SH-SY5Y (cell line): ENCODE results near the gene DHCR7.

Experiments used
- GATA2 ChIP-seq: IDR thresholded peaks from 2 replicates; pipeline ENCODE4 v1.6.1; 2011; ENCODE audit warnings: mild to moderate bottlenecking, low read depth, low read length
- GATA3 ChIP-seq: IDR thresholded peaks from 2 replicates; pipeline ENCODE4 v1.6.1; 2011; ENCODE audit warnings: low read depth, mild to moderate bottlenecking, low read length, moderate library complexity

The DHCR7 gene

GRCh38 chr11:71448257-71449171 lies at the start of gene DHCR7:
Gene DHCR7 (minus strand): TSS chr11:71448393. CDS start chr11:71444952, 3,441 bp downstream.
- TF ChIP-seq GATA2 (no peak), GATA3 (no peak)

GRCh38 chr11:71496421-71496820 lies 48.2 kb upstream of the DHCR7 start:
- TF ChIP-seq GATA2 (no peak), GATA3 (no peak)

- TF ChIP-seq GATA2 = no peak
- no peak for TF ChIP-seq GATA3
These were observed 47.4 kb upstream of the DHCR7 start for GRCh38 chr11:71495286-71496230.

- no peak for TF ChIP-seq GATA2
- no peak for TF ChIP-seq GATA3
These were observed 43.7 kb upstream of the DHCR7 start for GRCh38 chr11:71491940-71492339.

GRCh38 chr11:71491531-71491930 lies 43.3 kb upstream of the DHCR7 start:
- TF ChIP-seq GATA2 (no peak), GATA3 (no peak)

- TF ChIP-seq GATA2 (no peak), GATA3 (no peak)
These were observed 42.7 kb upstream of the DHCR7 start for GRCh38 chr11:71490731-71491390.

- TF ChIP-seq GATA2 (no peak), GATA3 (no peak)
These were observed 42.0 kb upstream of the DHCR7 start for GRCh38 chr11:71490044-71490730.

- TF ChIP-seq GATA2 = no peak
- no peak for TF ChIP-seq GATA3
These were observed 41.3 kb upstream of the DHCR7 start for GRCh38 chr11:71489311-71490043.

- TF ChIP-seq GATA2 = no peak
These were observed 40.6 kb upstream of the DHCR7 start for GRCh38 chr11:71488681-71489270.

GRCh38 chr11:71486320-71486719 lies 38.1 kb upstream of the DHCR7 start:
- no peak for TF ChIP-seq GATA2

- TF ChIP-seq GATA3 = no peak
- TF ChIP-seq GATA2 = no peak
These were observed 37.3 kb upstream of the DHCR7 start for GRCh38 chr11:71485466-71485865.

- TF ChIP-seq GATA3 = no peak
- no peak for TF ChIP-seq GATA2
These were observed 36.8 kb upstream of the DHCR7 start for GRCh38 chr11:71485063-71485399.
